Transverse colon (tissue), 4 donors: ENCODE data around the gene NAA16. TPM values are rescaled to one million over a fixed set of nuclear protein-coding genes. Genes with fewer than 3 reads are reported as not detected.

Experiments used
- DNase-seq: peaks from one replicate; pipeline ENCODE4 v3.0.0-alpha.2; 2019
- H3K27ac ChIP-seq, 4 donors: fragments of 200-600 bp; sonication (generic); 2 replicates each; pipeline ENCODE4 v1.5.1; 2016 to 2018; ENCODE audit warnings: inconsistent platforms in 4 of 4
- H3K27me3 ChIP-seq: fragments of 200-600 bp; sonication (generic); 2 replicates; pipeline ENCODE4 v1.5.1; 2017; ENCODE audit warnings: inconsistent platforms
- H3K36me3 ChIP-seq, 4 donors: fragments of 200-600 bp; sonication (generic); 2 replicates each; pipeline ENCODE4 v1.5.1; 2017 to 2019; ENCODE audit warnings: inconsistent platforms in 4 of 4
- H3K4me1 ChIP-seq, 4 donors: fragments of 200-600 bp; sonication (generic); 2 replicates each; pipeline ENCODE4 v1.5.1; 2017 to 2020; ENCODE audit warnings: inconsistent platforms in 4 of 4
- H3K4me3 ChIP-seq, 4 donors: fragments of 200-600 bp; sonication (generic); 1 replicate in 1 of 4; 2 replicates in 3 of 4; pipeline versions ENCODE4 v1.5.1 to v1.6.1; 2017 to 2019; ENCODE audit warnings: inconsistent platforms in 4 of 4
- H3K9me3 ChIP-seq, 2 donors: fragments of 200-600 bp; sonication (generic); 2 replicates each; pipeline ENCODE4 v1.5.1; 2017 to 2019; ENCODE audit warnings: inconsistent platforms in 2 of 2
- CTCF ChIP-seq, 5 experiments: fragments of 200-600 bp in 3 of 5; fragments of 450-650 bp in 2 of 5; sonication (generic) in 3 of 5; IDR thresholded peaks; 1 replicate in 2 of 5; 2 replicates in 3 of 5; pipeline ENCODE4 v1.5.1; 2016 to 2017; ENCODE audit warnings: antibody characterized with exemption in 5 of 5, inconsistent platforms in 3 of 5, mild to moderate bottlenecking in 2 of 5, moderate library complexity in 1 of 5
- EP300 ChIP-seq: sonication (generic); formaldehyde crosslinking; IDR thresholded peaks from one replicate; pipeline ENCODE4 v1.6.1; 2017; ENCODE audit warnings: antibody characterized with exemption, low read depth
- POLR2A ChIP-seq: fragments of 450-650 bp; IDR thresholded peaks from one replicate; pipeline ENCODE4 v1.6.1; 2016; ENCODE audit warnings: antibody characterized with exemption, mild to moderate bottlenecking, moderate library complexity
- POLR2AphosphoS5 ChIP-seq, 3 donors: sonication (generic); formaldehyde crosslinking; IDR thresholded peaks; one replicate each; pipeline ENCODE4 v1.6.1; 2016; ENCODE audit warnings: antibody characterized with exemption in 3 of 3
- WGBS, 2 donors: methylation state at CpG; one replicate each; pipeline ENCODE4 v1.1.5; 2018; ENCODE audit warnings: low coverage in 1 of 2; 5-methylcytosine and 5-hydroxymethylcytosine counted together
- in situ Hi-C, 4 donors: fragments of 200-750 bp; cut with MboI; loops; one replicate each; pipeline versions ENCODE4 v1.15.0 to v1.15.1; 2017; ENCODE audit warnings: low sequenced_read_pairs in 3 of 4, low pct_ligation_motif_present in 1 of 4, low pct_unique_long_range_greater_than_20kb in 1 of 4
- intact Hi-C: fragments of 100-400 bp; cut with DNase I; formaldehyde crosslinking; loops from one replicate; pipeline ENCODE4 v1.15.1; 2023; ENCODE audit warnings: low total_unique reads
- total RNA-seq, 4 donors: library from RNA; depleted of rRNA; stranded (reverse); fragments of >200 nt; gene quantifications; one replicate each; pipeline ENCODE4 v1.1.0, GENCODE V29; 2016

Gene NAA16
- total RNA-seq, 4 donors from 2014 or later = 9.1 to 38.6 (median 19.6) TPM

GRCh38 chr13:41398494-41399170, 87.6 kb downstream of the NAA16 start:
- TF ChIP-seq CTCF (IDR thresholded peaks at IDR 0.05) = no peak
- no peak for TF ChIP-seq POLR2AphosphoS5 (IDR thresholded peaks at IDR 0.05)
- no peak for TF ChIP-seq EP300
- no peak for TF ChIP-seq POLR2A
- intact Hi-C loops = no loop called here
- no peak overlapping the region for H3K27ac ChIP-seq
- no peaks in the 10 kb centered on the region for H3K27me3 ChIP-seq
- WGBS, 2 donors = 79 to 80% methylated on average over 6 to 7 of the region's 7 CpGs
- DNase-seq = no peak
- H3K9me3 ChIP-seq = no peaks in the 10 kb centered on the region
- no peaks in the 10 kb centered on the region for H3K36me3 ChIP-seq
- in situ Hi-C loops = no loop called here
- no peaks in the 10 kb centered on the region for H3K4me1 ChIP-seq
- no peak overlapping the region for H3K4me3 ChIP-seq

GRCh38 chr13:41401366-41401765, 90.3 kb downstream of the NAA16 start:
- intact Hi-C loops (no loop called here), in situ Hi-C loops (loop anchor here in 2 of 4 donors (25.0 kb wide), 3 partner anchors 236 to 711 kb away; no protein-coding TSS in a partner anchor)
- no peaks in the 10 kb centered on the region for H3K36me3 ChIP-seq
- H3K9me3 ChIP-seq = no peaks in the 10 kb centered on the region
- 85 to 86% methylated on average over 2 to 4 of the region's 4 CpGs for WGBS, 2 donors
- TF ChIP-seq POLR2AphosphoS5 (IDR thresholded peaks at IDR 0.05) (no peak), EP300 (no peak), POLR2A (no peak), CTCF (IDR thresholded peaks at IDR 0.05) (no peak)
- H3K4me3 ChIP-seq = no peak overlapping the region
- no peak overlapping the region for H3K27ac ChIP-seq
- H3K4me1 ChIP-seq = no peaks in the 10 kb centered on the region
- DNase-seq = no peak
- no peaks in the 10 kb centered on the region for H3K27me3 ChIP-seq

- intact Hi-C loops (no loop called here), in situ Hi-C loops (loop anchor here in 2 of 4 donors (25.0 kb wide), 3 partner anchors 234 to 709 kb away; no protein-coding TSS in a partner anchor)
- Histone ChIP-seq H3K4me3 (no peak overlapping the region), H3K27ac (no peak overlapping the region), H3K4me1 (no peaks in the 10 kb centered on the region), H3K36me3 (no peaks in the 10 kb centered on the region), H3K9me3 (no peaks in the 10 kb centered on the region), H3K27me3 (no peaks in the 10 kb centered on the region)
- no peak for DNase-seq
- 88 to 100% methylated on average over 1 to 14 of the region's 14 CpGs for WGBS, 2 donors
- TF ChIP-seq POLR2A (no peak), CTCF (IDR thresholded peaks at IDR 0.05) (no peak), POLR2AphosphoS5 (IDR thresholded peaks at IDR 0.05) (no peak), EP300 (no peak)
Measured at GRCh38 chr13:41402691-41403511, 91.8 kb downstream of the NAA16 start.

GRCh38 chr13:41403983-41404382, 92.9 kb downstream of the NAA16 start:
- in situ Hi-C loops = loop anchor here in 2 of 4 donors (25.0 kb wide), 3 partner anchors 233 to 708 kb away; no protein-coding TSS in a partner anchor
- intact Hi-C loops = no loop called here
- WGBS, 2 donors = 96 to 100% methylated on average over 1 to 4 of the region's 4 CpGs
- no peaks in the 10 kb centered on the region for H3K27me3 ChIP-seq
- no peak for DNase-seq
- H3K4me1 ChIP-seq = no peaks in the 10 kb centered on the region
- H3K27ac ChIP-seq = no peak overlapping the region
- H3K4me3 ChIP-seq = no peak overlapping the region
- no peaks in the 10 kb centered on the region for H3K9me3 ChIP-seq
- no peak for TF ChIP-seq EP300
- no peak for TF ChIP-seq POLR2AphosphoS5 (IDR thresholded peaks at IDR 0.05)
- TF ChIP-seq POLR2A = no peak
- TF ChIP-seq CTCF (IDR thresholded peaks at IDR 0.05) = no peak
- H3K36me3 ChIP-seq = no peaks in the 10 kb centered on the region
